Parathyroid adenoma (tissue), 2 donors: Measurements from ENCODE around the gene NRAP.

ENCODE experiments used
- H2AFZ ChIP-seq: fragments of 300-600 bp; sonication (generic); one replicate; pipeline ENCODE4 v1.7.0; 2017; ENCODE audit warnings: antibody characterized with exemption, mild to moderate bottlenecking
- H3K27ac ChIP-seq: fragments of 300-600 bp; sonication (generic); one replicate; pipeline ENCODE4 v1.7.0; 2017
- H3K27me3 ChIP-seq: fragments of 300-600 bp; sonication (generic); one replicate; pipeline ENCODE4 v1.7.0; 2017; ENCODE audit warnings: low read length; ENCODE audit not compliant: control insufficient read depth, insufficient read depth
- H3K36me3 ChIP-seq: fragments of 300-600 bp; sonication (generic); one replicate; pipeline ENCODE4 v1.7.0; 2017; ENCODE audit warnings: low read length; ENCODE audit not compliant: control insufficient read depth, insufficient read depth
- H3K4me1 ChIP-seq: fragments of 300-600 bp; sonication (generic); one replicate; pipeline ENCODE4 v1.7.0; 2017; ENCODE audit warnings: control low read depth
- H3K4me2 ChIP-seq: fragments of 300-600 bp; sonication (generic); one replicate; pipeline ENCODE4 v1.7.0; 2017; ENCODE audit warnings: low read length
- H3K4me3 ChIP-seq: fragments of 300-600 bp; sonication (generic); one replicate; pipeline ENCODE4 v1.7.0; 2017; ENCODE audit warnings: low read depth, low read length
- H3K79me2 ChIP-seq: fragments of 300-600 bp; sonication (generic); one replicate; pipeline ENCODE4 v1.7.0; 2017; ENCODE audit warnings: control low read depth
- H3K9ac ChIP-seq: fragments of 300-600 bp; sonication (generic); one replicate; pipeline ENCODE4 v1.7.0; 2017; ENCODE audit warnings: mild to moderate bottlenecking
- H3K9me3 ChIP-seq: fragments of 300-600 bp; sonication (generic); one replicate; pipeline ENCODE4 v1.7.0; 2017; ENCODE audit warnings: low read length; ENCODE audit not compliant: control insufficient read depth
- TF ChIP-seq, protein P1 (sequence below): fragments of 300-600 bp; sonication (generic); IDR thresholded peaks from one replicate; pipeline ENCODE4 v1.7.0; 2017; ENCODE audit warnings: antibody characterized with exemption, mild to moderate bottlenecking
- donor health status: primary hyperparathyroidism.

NRAP gene

DNA sequence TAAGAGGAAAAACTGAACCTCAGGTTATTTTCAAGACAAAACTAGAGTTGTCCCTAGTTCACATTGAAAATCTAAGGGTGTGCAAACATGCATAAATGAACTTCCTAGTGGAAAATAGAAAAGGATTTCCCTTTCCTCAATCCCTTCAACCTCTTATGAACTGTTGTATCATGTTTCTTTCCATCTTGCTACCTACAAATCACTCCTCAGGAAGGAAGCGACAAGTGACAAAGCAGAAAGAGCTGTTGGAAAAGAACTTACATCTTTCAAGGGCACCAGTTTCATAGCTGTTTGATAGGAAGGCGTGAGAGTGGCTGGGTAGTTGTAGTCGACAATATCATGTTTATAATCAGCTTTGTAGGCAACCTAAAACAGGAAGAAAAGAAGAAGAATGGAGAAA is 23.9 kb downstream of the NRAP start:
- Histone ChIP-seq H2AFZ (no peak overlapping the region), H3K4me2 (no peak overlapping the region), H3K9ac (no peak overlapping the region), H3K4me1 (no peaks in the 10 kb centered on the region), H3K36me3 (no peaks in the 10 kb centered on the region), H3K79me2 (no peaks in the 10 kb centered on the region), H3K27ac (no peak overlapping the region), H3K27me3 (no peaks in the 10 kb centered on the region), H3K9me3 (no peaks in the 10 kb centered on the region), H3K4me3 (no peak overlapping the region)
- TF ChIP-seq, protein P1, sequence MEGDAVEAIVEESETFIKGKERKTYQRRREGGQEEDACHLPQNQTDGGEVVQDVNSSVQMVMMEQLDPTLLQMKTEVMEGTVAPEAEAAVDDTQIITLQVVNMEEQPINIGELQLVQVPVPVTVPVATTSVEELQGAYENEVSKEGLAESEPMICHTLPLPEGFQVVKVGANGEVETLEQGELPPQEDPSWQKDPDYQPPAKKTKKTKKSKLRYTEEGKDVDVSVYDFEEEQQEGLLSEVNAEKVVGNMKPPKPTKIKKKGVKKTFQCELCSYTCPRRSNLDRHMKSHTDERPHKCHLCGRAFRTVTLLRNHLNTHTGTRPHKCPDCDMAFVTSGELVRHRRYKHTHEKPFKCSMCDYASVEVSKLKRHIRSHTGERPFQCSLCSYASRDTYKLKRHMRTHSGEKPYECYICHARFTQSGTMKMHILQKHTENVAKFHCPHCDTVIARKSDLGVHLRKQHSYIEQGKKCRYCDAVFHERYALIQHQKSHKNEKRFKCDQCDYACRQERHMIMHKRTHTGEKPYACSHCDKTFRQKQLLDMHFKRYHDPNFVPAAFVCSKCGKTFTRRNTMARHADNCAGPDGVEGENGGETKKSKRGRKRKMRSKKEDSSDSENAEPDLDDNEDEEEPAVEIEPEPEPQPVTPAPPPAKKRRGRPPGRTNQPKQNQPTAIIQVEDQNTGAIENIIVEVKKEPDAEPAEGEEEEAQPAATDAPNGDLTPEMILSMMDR: no peak

DNA sequence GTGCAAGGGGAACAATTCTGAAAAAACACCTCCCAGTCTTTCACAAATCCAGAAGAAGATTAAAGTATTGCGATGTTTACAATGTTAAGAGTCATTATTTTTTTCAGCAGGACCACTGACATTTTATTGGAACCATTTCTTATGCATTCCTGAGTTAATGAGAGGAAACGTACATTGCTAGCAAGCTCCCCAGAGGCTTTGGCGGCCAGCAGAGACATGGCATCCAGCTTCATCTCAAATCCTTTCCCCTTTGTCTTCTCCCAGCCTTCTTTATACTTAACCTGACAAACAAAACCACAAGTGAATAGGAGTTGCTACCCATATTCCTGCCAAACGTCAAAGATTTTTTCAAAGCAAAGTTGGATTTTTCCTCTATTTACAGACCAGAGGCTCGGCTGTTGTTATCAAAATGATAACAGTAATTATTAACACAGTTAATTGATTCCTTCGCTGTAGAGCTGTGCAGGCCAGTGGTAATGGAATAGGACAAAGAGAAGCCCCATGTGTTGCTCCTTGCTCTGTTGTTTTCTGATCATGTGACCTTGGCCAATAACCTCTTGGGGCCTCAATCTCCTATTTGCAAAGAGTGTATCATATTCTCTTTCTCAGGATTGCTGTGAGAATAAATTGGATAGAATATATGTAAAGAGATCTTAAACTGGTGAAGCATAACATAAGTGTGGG is 32.0 kb downstream of the NRAP start:
- Histone ChIP-seq H3K79me2 (no peaks in the 10 kb centered on the region), H3K4me2 (no peak overlapping the region), H2AFZ (no peak overlapping the region), H3K27ac (no peak overlapping the region), H3K9ac (no peak overlapping the region), H3K27me3 (no peaks in the 10 kb centered on the region), H3K4me3 (no peak overlapping the region), H3K4me1 (no peaks in the 10 kb centered on the region), H3K36me3 (no peaks in the 10 kb centered on the region), H3K9me3 (no peaks in the 10 kb centered on the region)
- TF ChIP-seq, protein P1: no peak

GRCh38 chr10:113630929-113631533 is 32.8 kb downstream of the NRAP start:
- Histone ChIP-seq H3K27ac (no peak overlapping the region), H3K27me3 (no peaks in the 10 kb centered on the region), H3K9me3 (no peaks in the 10 kb centered on the region), H3K4me3 (no peak overlapping the region), H3K79me2 (no peaks in the 10 kb centered on the region), H3K36me3 (no peaks in the 10 kb centered on the region), H3K9ac (no peak overlapping the region), H2AFZ (no peak overlapping the region), H3K4me1 (no peaks in the 10 kb centered on the region), H3K4me2 (no peak overlapping the region)
- TF ChIP-seq, protein P1: no peak

DNA sequence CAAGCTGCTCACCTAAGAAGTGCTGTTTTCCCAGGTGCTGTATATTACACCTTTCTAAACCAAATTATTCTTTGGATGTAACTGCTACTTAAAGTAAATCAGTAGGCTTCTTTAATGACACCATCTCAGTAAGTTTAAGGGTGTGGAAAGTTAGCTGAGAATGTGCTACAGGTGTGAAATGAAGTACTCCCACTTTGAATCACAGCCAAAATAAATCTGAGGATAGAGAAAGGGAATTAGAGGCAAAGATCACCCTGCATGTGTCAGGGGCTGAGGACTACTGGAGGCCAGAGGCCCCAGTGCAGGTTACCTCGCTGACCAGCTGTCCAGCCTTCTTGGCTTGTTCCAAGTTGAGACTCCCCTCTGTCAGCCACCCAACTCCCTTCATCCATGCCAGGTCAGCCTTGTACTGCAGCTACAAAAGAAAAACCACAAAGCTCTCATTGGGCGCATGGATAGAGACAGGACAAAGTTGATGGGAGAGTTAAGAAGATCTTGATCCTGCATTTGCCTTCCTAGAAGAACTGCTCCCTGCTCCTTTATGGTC is 35.2 kb downstream of the NRAP start:
- H3K4me2 ChIP-seq: no peak overlapping the region
- H3K27me3 ChIP-seq: no peaks in the 10 kb centered on the region
- no peaks in the 10 kb centered on the region for H3K9me3 ChIP-seq
- no peak overlapping the region for H2AFZ ChIP-seq
- no peak overlapping the region for H3K4me3 ChIP-seq
- H3K36me3 ChIP-seq: no peaks in the 10 kb centered on the region
- no peak overlapping the region for H3K27ac ChIP-seq
- no peaks in the 10 kb centered on the region for H3K79me2 ChIP-seq
- TF ChIP-seq, protein P1: no peak
- no peak overlapping the region for H3K9ac ChIP-seq
- H3K4me1 ChIP-seq: no peaks in the 10 kb centered on the region
